Thyroid gland (tissue), 4 donors: ENCODE results near the gene GALNS.

Experiments used
- CTCF ChIP-seq, 6 experiments: fragments of 200-600 bp in 3 of 6; fragments of 450-650 bp in 3 of 6; sonication (generic) in 3 of 6; IDR thresholded peaks; one replicate each; pipeline ENCODE4 v1.5.1; 2016 to 2019; ENCODE audit warnings: antibody characterized with exemption in 6 of 6, mild to moderate bottlenecking in 2 of 6, inconsistent platforms in 1 of 6, moderate library complexity in 1 of 6
- POLR2A ChIP-seq, 2 donors: fragments of 450-650 bp; IDR thresholded peaks; one replicate each; pipeline ENCODE4 v1.6.1; 2017; ENCODE audit warnings: antibody characterized with exemption in 2 of 2, mild to moderate bottlenecking in 2 of 2, moderate library complexity in 1 of 2

DNA sequence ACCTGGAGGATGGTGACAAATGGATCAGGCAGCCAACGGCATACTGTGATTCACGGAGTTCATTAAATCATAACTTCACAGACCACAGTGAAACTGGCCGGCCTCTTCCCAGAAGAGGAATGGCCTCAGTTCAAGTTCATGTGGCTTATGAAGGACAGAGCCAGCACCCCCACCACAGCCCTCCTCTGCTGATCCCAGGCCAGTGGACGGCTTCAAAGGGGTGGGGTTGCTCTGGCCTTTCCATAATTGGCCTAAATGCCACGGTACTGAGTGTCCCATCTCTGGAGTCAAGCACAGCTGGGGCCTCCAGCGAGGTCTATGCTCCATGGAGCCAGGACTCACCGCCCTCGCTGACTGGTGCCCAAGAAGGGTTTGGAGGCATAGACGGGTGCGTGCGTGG lies 21.4 kb downstream of the GALNS start:
- TF ChIP-seq POLR2A (IDR thresholded peaks at IDR 0.05) (no peak), CTCF (IDR thresholded peaks at IDR 0.05) (no peak)
